ENCODE data around the gene WAS.

The WAS gene

GRCh38 chrX:48711929-48712505 is 28.4 kb downstream of the WAS start:
- peak in 1 of 5 experiments; percentile 33 for DNase-seq

GRCh38 chrX:48713847-48714246 is 30.2 kb downstream of the WAS start:
- DNase-seq: peak in 2 of 5 experiments; percentile 51 to 82

- DNase-seq: peak in 2 of 5 experiments; percentile 47 to 83
These were observed 31.0 kb downstream of the WAS start for GRCh38 chrX:48714573-48714972.

GRCh38 chrX:48715072-48715471 is 31.5 kb downstream of the WAS start:
- peak in 1 of 5 experiments; percentile 33 for DNase-seq

- DNase-seq: peak in 1 of 5 experiments; percentile 26
These were observed 32.4 kb downstream of the WAS start for GRCh38 chrX:48715876-48716502.

GRCh38 chrX:48719958-48720357 is 36.4 kb downstream of the WAS start:
- peak in 2 of 5 experiments; percentile 25 to 34 for DNase-seq

- peak in 2 of 5 experiments; percentile 63 to 79 for DNase-seq
These were observed 37.1 kb downstream of the WAS start for GRCh38 chrX:48720577-48721250.

- DNase-seq: no peak
These were observed 38.3 kb downstream of the WAS start for GRCh38 chrX:48721916-48722315.

GRCh38 chrX:48726596-48726995 is 43.0 kb downstream of the WAS start:
- DNase-seq: no peak

GRCh38 chrX:48728653-48729052 is 45.1 kb downstream of the WAS start:
- peak in 1 of 5 experiments; percentile 39 for DNase-seq

- DNase-seq: peak in 1 of 5 experiments; percentile 43
These were observed 52.7 kb downstream of the WAS start for GRCh38 chrX:48736303-48736702.

GRCh38 chrX:48736878-48737212 is 53.2 kb downstream of the WAS start:
- DNase-seq: no peak

GRCh38 chrX:48737213-48737938 is 53.8 kb downstream of the WAS start:
- peak; percentile 52 to 98 (median 81) for DNase-seq

GRCh38 chrX:48737940-48738339 is 54.3 kb downstream of the WAS start:
- DNase-seq: no peak
